ENCODE data around the gene RFX6.
A peak's percentile ranks its signal among the peaks of the same experiment; 100 is the strongest.
"Not testable (repeated sequence)": the region's sequence is repeated elsewhere in the genome, so short reads cannot be mapped to it uniquely, and the experiment has no call there.

Gene RFX6

GRCh38 chr6:116876635-116877611, at the start of gene RFX6:
RFX6 (plus strand) TSS chr6:116877242; CDS start chr6:116877276, 34 bp downstream.
- no peak for DNase-seq

GRCh38 chr6:116827561-116828240, 49.3 kb upstream of the RFX6 start:
- DNase-seq = no peak

- no peak for DNase-seq
These were observed 48.1 kb upstream of the RFX6 start, which contains the start of gene GPRC6A for GRCh38 chr6:116828983-116829382. GPRC6A (minus strand) TSS chr6:116829083; CDS start chr6:116829013, 70 bp downstream.

GRCh38 chr6:116834526-116834925, 42.5 kb upstream of the RFX6 start:
- DNase-seq = not testable (repeated sequence)

- no peak for DNase-seq
These were observed 40.3 kb upstream of the RFX6 start for GRCh38 chr6:116836606-116837342.

- peak; percentile 60 for DNase-seq
These were observed 37.0 kb upstream of the RFX6 start for GRCh38 chr6:116840091-116840490.

- no peak for DNase-seq
These were observed 34.6 kb upstream of the RFX6 start for GRCh38 chr6:116842459-116842858.

- DNase-seq = peak; percentile 20
These were observed 29.8 kb upstream of the RFX6 start for GRCh38 chr6:116847227-116847626.

- DNase-seq = no peak
These were observed 19.0 kb upstream of the RFX6 start for GRCh38 chr6:116858060-116858459.

GRCh38 chr6:116859264-116859663, 17.8 kb upstream of the RFX6 start:
- DNase-seq = no peak

GRCh38 chr6:116866281-116866871, 10.7 kb upstream of the RFX6 start:
- no peak for DNase-seq

- DNase-seq = no peak
These were observed 4.3 kb upstream of the RFX6 start for GRCh38 chr6:116872771-116873170.

- DNase-seq = no peak
These were observed 935 bp upstream of the RFX6 start for GRCh38 chr6:116876107-116876506.

GRCh38 chr6:116877743-116878142, 701 bp downstream of the RFX6 start:
- DNase-seq = no peak

GRCh38 chr6:116881236-116881635, 4.2 kb downstream of the RFX6 start:
- DNase-seq = no peak

GRCh38 chr6:116883005-116883404, 6.0 kb downstream of the RFX6 start:
- peak; percentile 5 for DNase-seq

- no peak for DNase-seq
These were observed 7.5 kb downstream of the RFX6 start for GRCh38 chr6:116884530-116884929.

- no peak for DNase-seq
These were observed 10.1 kb downstream of the RFX6 start for GRCh38 chr6:116887168-116887567.

- DNase-seq = no peak
These were observed 10.9 kb downstream of the RFX6 start for GRCh38 chr6:116887894-116888293.

GRCh38 chr6:116888732-116889360, 11.8 kb downstream of the RFX6 start:
- DNase-seq = no peak

- DNase-seq = no peak
These were observed 17.6 kb downstream of the RFX6 start for GRCh38 chr6:116894669-116895068.

- DNase-seq = no peak
These were observed 18.9 kb downstream of the RFX6 start for GRCh38 chr6:116895935-116896334.

Data from EL (cell line).